Neural crest cell (in vitro differentiated cells): ENCODE results near the gene UTP11. TPM values are rescaled to one million over a fixed set of nuclear protein-coding genes. Genes with fewer than 3 reads are reported as not detected.

ENCODE experiments used
- DNase-seq: peaks from one replicate; pipeline ENCODE4 v3.0.0; 2021; ENCODE audit warnings: low read depth, mixed read lengths, low spot score
- H3K27ac Mint-ChIP-seq: one replicate; pipeline ENCODE4 v1.8.0; 2021; ENCODE audit warnings: mild to moderate bottlenecking, mixed read lengths; ENCODE audit not compliant: unreplicated experiment
- H3K27me3 Mint-ChIP-seq: 2 replicates; pipeline ENCODE4 v1.8.0; 2021; ENCODE audit warnings: low read depth, mild to moderate bottlenecking, mixed read lengths
- H3K36me3 Mint-ChIP-seq: 2 replicates; pipeline ENCODE4 v1.8.0; 2021; ENCODE audit warnings: low read depth, mild to moderate bottlenecking, mixed read lengths
- H3K4me1 Mint-ChIP-seq: 2 replicates; pipeline ENCODE4 v1.8.0; 2021; ENCODE audit warnings: mixed read lengths
- H3K4me3 Mint-ChIP-seq: one replicate; pipeline ENCODE4 v1.8.0; 2021; ENCODE audit warnings: mild to moderate bottlenecking, mixed read lengths
- H3K9me3 Mint-ChIP-seq: 2 replicates; pipeline ENCODE4 v1.8.0; 2021; ENCODE audit warnings: mixed read lengths
- total RNA-seq: library from RNA; stranded (reverse); gene quantifications from 2 replicates; pipeline ENCODE4 v1.2.1, GENCODE V29; 2021
- TF ChIP-seq, protein P1 (sequence below): fragments of 200-600 bp; sonication (generic); conservative IDR thresholded peaks from 2 replicates; pipeline ENCODE4 v1.5.0; 2021; ENCODE audit warnings: antibody characterized with exemption, mild to moderate bottlenecking

Gene UTP11
- total RNA-seq, 1 donor from 2014 or later: 41.2 TPM

DNA sequence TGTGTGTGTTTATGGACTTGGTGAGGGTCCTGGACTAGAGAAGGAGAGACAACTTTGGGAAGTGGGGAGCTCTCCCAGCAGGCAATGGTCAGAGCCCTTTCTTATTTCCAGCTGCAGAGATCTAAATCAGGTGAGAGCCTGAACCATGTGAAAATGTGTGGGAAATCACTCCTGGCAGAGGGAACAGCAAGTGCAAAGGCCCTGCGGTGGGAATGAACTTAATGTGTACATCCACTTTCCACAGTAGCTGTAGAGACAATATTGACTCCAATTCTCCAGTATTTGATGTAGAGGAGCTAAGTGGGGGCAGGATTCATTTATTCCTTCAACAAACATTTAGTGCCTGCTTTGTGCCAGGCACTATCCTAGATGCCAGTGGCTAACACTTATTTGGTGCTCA, 48.8 kb downstream of the UTP11 start:
- DNase-seq: no peak
- Mint-ChIP-seq H3K9me3 (no peaks in the 10 kb centered on the region), H3K36me3 (no peaks in the 10 kb centered on the region), H3K27ac (no peak overlapping the region), H3K4me3 (no peak overlapping the region), H3K4me1 (peaks cover 38% of the 10 kb centered on the region), H3K27me3 (peaks cover 2% of the 10 kb centered on the region)
- TF ChIP-seq, protein P1, sequence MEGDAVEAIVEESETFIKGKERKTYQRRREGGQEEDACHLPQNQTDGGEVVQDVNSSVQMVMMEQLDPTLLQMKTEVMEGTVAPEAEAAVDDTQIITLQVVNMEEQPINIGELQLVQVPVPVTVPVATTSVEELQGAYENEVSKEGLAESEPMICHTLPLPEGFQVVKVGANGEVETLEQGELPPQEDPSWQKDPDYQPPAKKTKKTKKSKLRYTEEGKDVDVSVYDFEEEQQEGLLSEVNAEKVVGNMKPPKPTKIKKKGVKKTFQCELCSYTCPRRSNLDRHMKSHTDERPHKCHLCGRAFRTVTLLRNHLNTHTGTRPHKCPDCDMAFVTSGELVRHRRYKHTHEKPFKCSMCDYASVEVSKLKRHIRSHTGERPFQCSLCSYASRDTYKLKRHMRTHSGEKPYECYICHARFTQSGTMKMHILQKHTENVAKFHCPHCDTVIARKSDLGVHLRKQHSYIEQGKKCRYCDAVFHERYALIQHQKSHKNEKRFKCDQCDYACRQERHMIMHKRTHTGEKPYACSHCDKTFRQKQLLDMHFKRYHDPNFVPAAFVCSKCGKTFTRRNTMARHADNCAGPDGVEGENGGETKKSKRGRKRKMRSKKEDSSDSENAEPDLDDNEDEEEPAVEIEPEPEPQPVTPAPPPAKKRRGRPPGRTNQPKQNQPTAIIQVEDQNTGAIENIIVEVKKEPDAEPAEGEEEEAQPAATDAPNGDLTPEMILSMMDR: no peak

DNA sequence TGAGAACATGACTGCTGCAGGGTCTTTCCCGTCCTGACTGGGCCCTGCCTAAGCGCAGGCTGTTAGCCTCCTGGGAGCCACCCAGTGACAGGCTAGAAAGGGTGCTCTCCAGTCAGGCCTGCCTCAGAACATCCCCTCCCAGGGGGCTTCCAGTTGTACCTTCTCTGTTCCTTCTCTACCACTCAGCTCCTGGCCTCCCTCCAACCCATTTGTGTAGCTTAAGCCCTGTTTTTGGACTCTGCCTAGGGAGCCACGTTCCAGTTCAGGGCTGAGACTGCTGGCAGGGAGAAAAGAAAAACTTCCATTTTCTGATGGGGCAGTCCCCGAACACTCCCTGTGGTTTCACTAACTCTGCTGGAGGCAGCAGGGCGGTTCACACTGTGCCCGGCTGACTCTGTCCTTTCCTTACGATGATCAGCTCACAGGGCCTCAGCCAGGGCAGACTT, 49.4 kb downstream of the UTP11 start:
- H3K36me3 Mint-ChIP-seq: no peaks in the 10 kb centered on the region
- no peaks in the 10 kb centered on the region for H3K9me3 Mint-ChIP-seq
- peaks cover 2% of the 10 kb centered on the region for H3K27me3 Mint-ChIP-seq
- no peak overlapping the region for H3K4me3 Mint-ChIP-seq
- no peak overlapping the region for H3K27ac Mint-ChIP-seq
- TF ChIP-seq, protein P1: no peak
- no peak for DNase-seq
- H3K4me1 Mint-ChIP-seq: peaks cover 39% of the 10 kb centered on the region

DNA sequence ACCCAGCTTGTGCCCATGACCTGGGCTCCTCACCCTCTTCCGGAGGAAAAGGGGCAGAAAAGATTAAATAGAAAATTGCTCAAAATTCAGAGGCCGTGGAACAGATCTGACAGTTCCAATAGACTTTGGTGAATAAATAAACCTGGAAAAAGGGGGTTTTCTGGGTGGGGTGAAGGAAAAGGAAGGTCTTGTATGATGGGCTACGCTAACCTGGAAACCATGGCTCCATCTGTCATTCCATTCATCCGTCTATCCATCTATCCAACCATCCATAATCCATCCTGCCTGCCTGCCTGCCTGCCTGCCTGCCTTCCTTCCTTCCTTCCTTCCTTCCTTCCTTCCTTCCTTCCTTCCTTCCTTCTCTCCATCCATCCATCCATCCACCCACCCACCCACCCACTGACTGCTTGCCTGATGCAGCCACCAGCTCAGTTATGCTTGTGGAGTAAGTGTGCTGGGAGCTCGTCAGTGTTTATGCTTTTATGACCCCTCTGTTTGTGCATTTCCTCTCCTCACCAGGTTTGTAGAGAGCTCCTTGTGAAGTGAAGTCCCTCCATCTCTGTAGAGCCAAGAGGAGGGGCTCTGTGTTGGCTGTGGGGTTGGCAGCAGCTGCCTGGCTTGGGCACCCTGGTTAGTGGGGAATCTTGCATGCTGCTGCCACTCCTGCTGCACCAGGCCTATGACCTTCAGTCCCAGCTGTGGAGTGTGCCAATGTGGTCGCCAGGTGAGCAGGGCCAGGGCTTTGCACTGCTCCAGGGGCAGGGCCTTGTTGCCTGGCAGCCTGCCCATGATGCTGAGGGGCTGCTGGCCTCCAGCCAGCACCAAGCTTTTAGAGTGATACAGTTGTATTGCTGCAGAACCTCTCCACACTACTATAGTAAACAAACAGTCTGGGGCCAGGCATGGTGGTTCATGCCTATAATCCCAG, 50.1 kb downstream of the UTP11 start:
- H3K36me3 Mint-ChIP-seq: no peaks in the 10 kb centered on the region
- no peak overlapping the region for H3K27ac Mint-ChIP-seq
- H3K9me3 Mint-ChIP-seq: no peaks in the 10 kb centered on the region
- no peak overlapping the region for H3K4me3 Mint-ChIP-seq
- H3K27me3 Mint-ChIP-seq: peaks cover 2% of the 10 kb centered on the region
- H3K4me1 Mint-ChIP-seq: peaks cover 39% of the 10 kb centered on the region
- DNase-seq: no peak
- TF ChIP-seq, protein P1: no peak

DNA sequence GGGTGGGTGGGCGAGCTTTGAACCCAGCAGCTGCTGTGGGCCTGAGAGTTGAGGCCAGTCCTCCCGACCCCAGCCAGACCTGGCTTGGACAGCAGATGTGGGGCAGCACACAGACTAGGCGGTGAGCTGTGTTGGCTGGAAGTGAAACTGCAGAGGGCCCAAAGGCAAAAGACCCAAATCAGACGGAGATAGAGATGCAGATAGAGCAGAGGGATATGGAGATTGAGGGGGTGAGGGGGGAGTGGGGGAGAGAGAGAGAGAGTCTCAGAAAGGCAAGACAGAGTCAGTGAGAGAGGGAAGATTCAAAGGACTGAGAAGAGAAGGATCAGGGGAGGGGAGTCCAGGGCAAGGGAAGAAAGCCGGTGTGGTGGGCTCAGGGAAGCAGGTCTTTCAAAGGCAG, 51.1 kb downstream of the UTP11 start:
- Mint-ChIP-seq H3K36me3 (no peaks in the 10 kb centered on the region), H3K27me3 (peaks cover under 1% of the 10 kb centered on the region), H3K27ac (peak overlapping the region; percentile 97), H3K4me1 (peaks cover 42% of the 10 kb centered on the region), H3K4me3 (peak overlapping the region; percentile 68), H3K9me3 (no peaks in the 10 kb centered on the region)
- no peak for DNase-seq
- TF ChIP-seq, protein P1: no peak

DNA sequence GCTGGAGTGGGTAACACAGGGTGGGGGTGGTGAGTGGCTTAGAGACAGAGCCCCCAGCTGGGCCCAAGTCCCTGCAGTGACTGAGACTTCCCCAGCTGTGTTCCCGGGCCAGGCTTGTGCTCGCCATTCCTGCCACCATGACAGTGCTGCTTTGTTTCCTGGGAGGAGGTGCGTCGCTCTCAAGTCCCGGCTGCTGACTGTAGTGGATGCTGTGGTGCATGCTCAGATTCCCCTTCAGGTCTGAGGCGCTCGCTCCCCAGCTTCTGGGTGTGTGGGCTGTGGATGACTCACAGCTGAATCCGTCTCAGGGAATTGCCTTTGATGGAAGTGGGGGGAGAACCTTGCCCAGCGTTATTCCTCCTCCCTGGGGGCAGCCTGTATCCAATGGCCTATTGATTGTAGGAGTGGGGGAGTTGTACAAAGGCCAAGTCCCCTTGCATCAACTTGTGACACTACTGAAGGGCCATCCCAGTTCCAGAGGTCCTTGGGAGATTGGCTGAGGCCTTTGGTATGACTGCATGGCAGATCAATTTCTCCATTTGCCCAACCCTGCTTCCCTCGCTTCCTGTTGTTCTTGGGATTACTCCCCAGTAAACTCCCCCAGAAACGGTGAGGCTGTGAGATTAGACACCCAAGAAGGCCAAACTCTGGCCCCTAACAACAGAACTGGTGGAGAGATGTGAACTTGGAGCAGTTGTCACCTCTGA, 51.8 kb downstream of the UTP11 start:
- Mint-ChIP-seq H3K9me3 (no peaks in the 10 kb centered on the region), H3K36me3 (no peaks in the 10 kb centered on the region), H3K27me3 (no peaks in the 10 kb centered on the region), H3K4me3 (peak overlapping the region; percentile 68), H3K4me1 (peaks cover 35% of the 10 kb centered on the region), H3K27ac (peak overlapping the region; percentile 97)
- peak; percentile 45 for DNase-seq
- TF ChIP-seq, protein P1: no peak
